Sigmoid colon (tissue), 7 donors: ENCODE results near the gene RPSA. TPM values are rescaled to one million over a fixed set of nuclear protein-coding genes. Genes with fewer than 3 reads are reported as not detected.

Source experiments
- DNase-seq: peaks from one replicate; pipeline ENCODE4 v3.0.0-alpha.2; 2019
- H3K27ac ChIP-seq, 4 donors: fragments of 200-600 bp; sonication (generic); one replicate each; pipeline ENCODE4 v1.5.1; 2016 to 2019; ENCODE audit warnings: mild to moderate bottlenecking in 1 of 4
- H3K27me3 ChIP-seq, 3 donors: fragments of 200-600 bp; sonication (generic); one replicate each; pipeline ENCODE4 v1.5.1; 2019; ENCODE audit warnings: mild to moderate bottlenecking in 1 of 3
- H3K36me3 ChIP-seq, 4 donors: fragments of 200-600 bp; sonication (generic); one replicate each; pipeline ENCODE4 v1.5.1; 2016 to 2019
- H3K4me1 ChIP-seq, 4 donors: fragments of 200-600 bp; sonication (generic); one replicate each; pipeline ENCODE4 v1.5.1; 2017 to 2019
- H3K4me3 ChIP-seq, 4 donors: fragments of 200-600 bp; sonication (generic); one replicate each; pipeline ENCODE4 v1.5.1; 2017 to 2019; ENCODE audit warnings: mild to moderate bottlenecking in 2 of 4, moderate library complexity in 1 of 4
- H3K9me3 ChIP-seq, 4 donors: fragments of 200-600 bp in 3 of 4; sonication (generic) in 3 of 4; one replicate each; pipeline versions ENCODE4 v1.5.1 to v1.6.1; 2013 to 2019
- CTCF ChIP-seq, 4 experiments: fragments of 450-650 bp in 3 of 4; fragments of 200-600 bp in 1 of 4; IDR thresholded peaks; one replicate each; pipeline ENCODE4 v1.5.1; 2016 to 2019; ENCODE audit warnings: antibody characterized with exemption in 4 of 4, mild to moderate bottlenecking in 3 of 4, moderate library complexity in 2 of 4
- EP300 ChIP-seq, 4 donors: sonication (generic); formaldehyde crosslinking; IDR thresholded peaks; one replicate each; pipeline ENCODE4 v1.6.1; 2017; ENCODE audit warnings: antibody characterized with exemption in 4 of 4
- POLR2A ChIP-seq, 2 donors: fragments of 450-650 bp; IDR thresholded peaks; one replicate each; pipeline ENCODE4 v1.6.1; 2016; ENCODE audit warnings: antibody characterized with exemption in 2 of 2, mild to moderate bottlenecking in 2 of 2, moderate library complexity in 2 of 2
- POLR2AphosphoS5 ChIP-seq, 4 donors: sonication (generic); formaldehyde crosslinking; IDR thresholded peaks; one replicate each; pipeline ENCODE4 v1.6.1; 2017; ENCODE audit warnings: antibody characterized with exemption in 4 of 4
- WGBS, 2 donors: extraction: QIAGEN DNeasy Blood & Tissue Kit; methylation state at CpG; one replicate each; pipeline ENCODE4 v1.1.7; 2013; 5-methylcytosine and 5-hydroxymethylcytosine counted together
- intact Hi-C: fragments of 100-400 bp; cut with DNase I; formaldehyde crosslinking; loops from one replicate; pipeline ENCODE4 v1.15.1; 2023
- polyA plus RNA-seq, 3 donors: library from polyadenylated mRNA; stranded (reverse); fragments of 200-250 nt; gene quantifications; one replicate each; pipeline ENCODE4 v1.2.3, GENCODE V29; 2013
- total RNA-seq, 4 donors: library from RNA; depleted of rRNA; stranded (reverse); fragments of >200 nt; gene quantifications; one replicate each; pipeline ENCODE4 v1.1.0, GENCODE V29; 2016
- donor health status: healthy with polysubstance abuse.
- donor health status: Bipolar disorder and iron deficiency.
- donor health status: healthy.

Gene RPSA
- total and polyA plus RNA-seq, 7 donors, result 1,024 to 2,115 (median 1,538) TPM

- 47 to 72% methylated on average over 2 of the region's 2 CpGs for WGBS, 2 donors
- no peak for DNase-seq
- TF ChIP-seq POLR2AphosphoS5 (IDR thresholded peaks at IDR 0.05) (no peak), POLR2A (IDR thresholded peaks at IDR 0.05) (no peak), EP300 (IDR thresholded peaks at IDR 0.05) (no peak), CTCF (IDR thresholded peaks at IDR 0.05) (no peak)
- Histone ChIP-seq H3K9me3 (no peaks in the 10 kb centered on the region), H3K27ac (no peak overlapping the region), H3K4me1 (no peaks in the 10 kb centered on the region), H3K4me3 (no peak overlapping the region), H3K27me3 (no peaks in the 10 kb centered on the region), H3K36me3 (no peaks in the 10 kb centered on the region)
- intact Hi-C loops, result no loop called here
These were observed 13.3 kb downstream of the RPSA start for GRCh38 chr3:39419742-39420315.

- intact Hi-C loops, result no loop called here
- Histone ChIP-seq H3K27me3 (no peaks in the 10 kb centered on the region), H3K9me3 (no peaks in the 10 kb centered on the region), H3K27ac (no peak overlapping the region), H3K36me3 (no peaks in the 10 kb centered on the region), H3K4me3 (no peak overlapping the region), H3K4me1 (no peaks in the 10 kb centered on the region)
- 94 to 99% methylated on average over 2 of the region's 2 CpGs for WGBS, 2 donors
- TF ChIP-seq CTCF (IDR thresholded peaks at IDR 0.05) (no peak), POLR2A (IDR thresholded peaks at IDR 0.05) (no peak), POLR2AphosphoS5 (IDR thresholded peaks at IDR 0.05) (no peak), EP300 (IDR thresholded peaks at IDR 0.05) (no peak)
- no peak for DNase-seq
These were observed 14.0 kb downstream of the RPSA start for GRCh38 chr3:39420543-39420942.

GRCh38 chr3:39423436-39423970 is 17.0 kb downstream of the RPSA start:
- Histone ChIP-seq H3K36me3 (no peaks in the 10 kb centered on the region), H3K4me3 (no peak overlapping the region), H3K27me3 (no peaks in the 10 kb centered on the region), H3K27ac (no peak overlapping the region), H3K9me3 (no peaks in the 10 kb centered on the region), H3K4me1 (no peaks in the 10 kb centered on the region)
- WGBS, 2 donors, result 59 to 82% methylated on average over 1 of the region's 1 CpG
- DNase-seq, result no peak
- intact Hi-C loops, result no loop called here
- TF ChIP-seq POLR2A (IDR thresholded peaks at IDR 0.05) (no peak), EP300 (IDR thresholded peaks at IDR 0.05) (no peak), CTCF (IDR thresholded peaks at IDR 0.05) (no peak), POLR2AphosphoS5 (IDR thresholded peaks at IDR 0.05) (no peak)

- 54 to 93% methylated on average over 1 of the region's 1 CpG for WGBS, 2 donors
- no peaks in the 10 kb centered on the region for H3K27me3 ChIP-seq
- intact Hi-C loops, result no loop called here
- no peak overlapping the region for H3K4me3 ChIP-seq
- H3K4me1 ChIP-seq, result no peaks in the 10 kb centered on the region
- TF ChIP-seq EP300 (IDR thresholded peaks at IDR 0.05), result no peak
- no peak for TF ChIP-seq CTCF (IDR thresholded peaks at IDR 0.05)
- TF ChIP-seq POLR2AphosphoS5 (IDR thresholded peaks at IDR 0.05), result no peak
- TF ChIP-seq POLR2A (IDR thresholded peaks at IDR 0.05), result no peak
- no peaks in the 10 kb centered on the region for H3K36me3 ChIP-seq
- H3K9me3 ChIP-seq, result no peaks in the 10 kb centered on the region
- DNase-seq, result no peak
- H3K27ac ChIP-seq, result no peak overlapping the region
These were observed 19.8 kb downstream of the RPSA start for GRCh38 chr3:39426312-39426711.

- DNase-seq, result no peak
- TF ChIP-seq POLR2A (IDR thresholded peaks at IDR 0.05) (no peak), CTCF (IDR thresholded peaks at IDR 0.05) (no peak), POLR2AphosphoS5 (IDR thresholded peaks at IDR 0.05) (no peak), EP300 (IDR thresholded peaks at IDR 0.05) (no peak)
- no peaks in the 10 kb centered on the region for H3K9me3 ChIP-seq
- no peaks in the 10 kb centered on the region for H3K27me3 ChIP-seq
- no peak overlapping the region for H3K4me3 ChIP-seq
- intact Hi-C loops, result no loop called here
- 88 to 94% methylated on average over 1 of the region's 1 CpG for WGBS, 2 donors
- H3K4me1 ChIP-seq, result no peaks in the 10 kb centered on the region
- H3K27ac ChIP-seq, result no peak overlapping the region
- no peaks in the 10 kb centered on the region for H3K36me3 ChIP-seq
These were observed 21.0 kb downstream of the RPSA start for GRCh38 chr3:39427506-39427905.
